Keratinocyte (primary cell): Measurements from ENCODE around the gene STK40. TPM values are rescaled to one million over a fixed set of nuclear protein-coding genes. Genes with fewer than 3 reads are reported as not detected.

ENCODE experiments used
- DNase-seq: peaks from one replicate; pipeline ENCODE4 v3.0.0-alpha.2; 2011; ENCODE audit warnings: low read depth, missing footprints, low spot score
- FAIRE-seq: peaks from 2 replicates; lab custom pipeline; 2011; peaks lifted over from hg19 to GRCh38; lab: Jason Lieb, UNC
- H2AFZ ChIP-seq: 2 replicates; pipeline ENCODE4 v1.6.0; 2012; ENCODE audit warnings: low read length, control low read depth, inconsistent platforms; ENCODE audit not compliant: control insufficient read depth
- H3K27ac ChIP-seq: 2 replicates; pipeline ENCODE4 v1.5.1; 2011; ENCODE audit warnings: low read length; ENCODE audit not compliant: control insufficient read depth, insufficient read depth
- H3K27me3 ChIP-seq: 3 replicates; pipeline ENCODE4 v1.6.0; 2011; ENCODE audit warnings: low read length; ENCODE audit not compliant: control insufficient read depth, insufficient read depth; ENCODE audit errors: extremely low read depth
- H3K36me3 ChIP-seq, 2 experiments: 2 replicates in 1 of 2; 3 replicates in 1 of 2; pipeline ENCODE4 v1.5.1; 2011; ENCODE audit warnings: low read length in 2 of 2, mild to moderate bottlenecking in 1 of 2; ENCODE audit not compliant: control insufficient read depth in 2 of 2, insufficient read depth in 2 of 2; ENCODE audit errors: extremely low read depth in 1 of 2
- H3K4me1 ChIP-seq: 3 replicates; pipeline ENCODE4 v1.5.1; 2011; ENCODE audit warnings: low read length; ENCODE audit not compliant: control insufficient read depth, insufficient read depth; ENCODE audit errors: extremely low read depth
- H3K4me2 ChIP-seq: 3 replicates; pipeline ENCODE4 v1.6.0; 2011; ENCODE audit warnings: low read depth, low read length; ENCODE audit not compliant: control insufficient read depth, insufficient read depth; ENCODE audit errors: extremely low read depth
- H3K4me3 ChIP-seq, 3 experiments: fragments of 200-600 bp in 1 of 3; sonication (generic) in 1 of 3; 2 replicates in 2 of 3; 3 replicates in 1 of 3; pipeline ENCODE4 v1.5.1; 2011 to 2016; ENCODE audit warnings: low read length in 3 of 3, mild to moderate bottlenecking in 3 of 3, control low read depth in 2 of 3, inconsistent platforms in 1 of 3, low read depth in 1 of 3, mixed read lengths in 1 of 3, mixed run types in 1 of 3, moderate library complexity in 1 of 3; ENCODE audit not compliant: control insufficient read depth in 2 of 3, insufficient read depth in 2 of 3; ENCODE audit errors: extremely low read depth in 1 of 3
- H3K79me2 ChIP-seq: 2 replicates; pipeline ENCODE4 v1.6.0; 2012; ENCODE audit warnings: low read length; ENCODE audit not compliant: control insufficient read depth, insufficient read depth
- H3K9ac ChIP-seq: 3 replicates; pipeline ENCODE4 v1.6.0; 2011; ENCODE audit warnings: low read length; ENCODE audit not compliant: control insufficient read depth, insufficient read depth; ENCODE audit errors: extremely low read depth
- H3K9me1 ChIP-seq: 3 replicates; pipeline ENCODE4 v1.6.0; 2011; ENCODE audit warnings: low read length; ENCODE audit not compliant: control insufficient read depth, insufficient read depth; ENCODE audit errors: extremely low read depth
- H3K9me3 ChIP-seq: 2 replicates; pipeline ENCODE4 v1.5.1; 2012; ENCODE audit warnings: low read depth, low read length; ENCODE audit not compliant: control insufficient read depth
- H4K20me1 ChIP-seq: 3 replicates; pipeline ENCODE4 v1.6.0; 2011; ENCODE audit warnings: low read length; ENCODE audit not compliant: control insufficient read depth, insufficient read depth; ENCODE audit errors: extremely low read depth
- CTCF ChIP-seq, 3 experiments: IDR thresholded peaks in 1 of 3; conservative IDR thresholded peaks in 1 of 3; optimal IDR thresholded peaks in 1 of 3; 2 replicates in 2 of 3; 3 replicates in 1 of 3; pipeline versions ENCODE3 to v1.5.1; 2011; ENCODE audit warnings: low read length in 3 of 3, mild to moderate bottlenecking in 3 of 3, moderate library complexity in 2 of 3, control low read depth in 1 of 3, inconsistent platforms in 1 of 3; ENCODE audit not compliant: insufficient read depth in 2 of 3; ENCODE audit errors: extremely low read depth in 1 of 3
- EZH2 ChIP-seq: IDR thresholded peaks from one replicate; pipeline ENCODE4 v1.6.1; 2012; ENCODE audit warnings: inconsistent platforms, mild to moderate bottlenecking, low read length, moderate library complexity
- dilution Hi-C: fragments of 300-500 bp; cut with MboI; formaldehyde crosslinking; loops from one replicate; pipeline ENCODE4 v1.7.0; 2020; ENCODE audit warnings: low sequenced_read_pairs; ENCODE audit not compliant: extremely low pct_ligation_motif_present
- polyA plus RNA-seq, 5 experiments: library from polyadenylated mRNA; depleted of rRNA in 3 of 5; stranded (reverse) in 3 of 5; stranded (forward) in 1 of 5; unstranded in 1 of 5; fragments of >200 nt; gene quantifications; 1 replicate in 1 of 5; 2 replicates in 3 of 5; 3 replicates in 1 of 5; pipeline versions ENCODE4 v1.2.1 to v1.2.3, GENCODE V29; 2011 to 2012; ENCODE audit warnings: missing spikeins in 2 of 5, low read depth in 1 of 5, low replicate concordance in 1 of 5

The STK40 gene
- polyA plus RNA-seq, 1 donor (not counting 4 experiments of a cell fraction or from before 2014, with no cell fraction given) = 10.4 TPM

GRCh38 chr1:36327421-36328087 is 58.2 kb downstream of the STK40 start:
- no peaks in the 10 kb centered on the region for H3K79me2 ChIP-seq
- H3K4me2 ChIP-seq = peak overlapping the region; percentile 11
- H3K27me3 ChIP-seq = no peaks in the 10 kb centered on the region
- no peak overlapping the region for H2AFZ ChIP-seq
- H3K36me3 ChIP-seq = peaks cover 0 to 1% of the 10 kb centered on the region in 2 experiments
- DNase-seq (peak; percentile 71), FAIRE-seq (peak; percentile 91)
- H4K20me1 ChIP-seq = no peaks in the 10 kb centered on the region
- no peaks in the 10 kb centered on the region for H3K9me1 ChIP-seq
- H3K9ac ChIP-seq = no peak overlapping the region
- H3K9me3 ChIP-seq = no peaks in the 10 kb centered on the region
- H3K27ac ChIP-seq = no peak overlapping the region
- H3K4me1 ChIP-seq = peaks cover 16% of the 10 kb centered on the region
- dilution Hi-C loops = no loop called here
- TF ChIP-seq CTCF (optimal IDR thresholded peaks at IDR 0.05 in 1 of 3, IDR thresholded peaks at IDR 0.05 in 1 of 3, conservative IDR thresholded peaks at IDR 0.05 in 1 of 3; ENCODE audit: extremely low read depth in 1 of 3, insufficient read depth in 2 of 3, low read length in 3 of 3) = no peak
- TF ChIP-seq EZH2 = no peak
- H3K4me3 ChIP-seq = no peak overlapping the region

GRCh38 chr1:36326499-36326898 is 59.2 kb downstream of the STK40 start:
- peaks cover 1 to 2% of the 10 kb centered on the region in 2 experiments for H3K36me3 ChIP-seq
- dilution Hi-C loops = no loop called here
- H3K4me1 ChIP-seq = peaks cover 16% of the 10 kb centered on the region
- H3K9me3 ChIP-seq = no peaks in the 10 kb centered on the region
- H2AFZ ChIP-seq = no peak overlapping the region
- H4K20me1 ChIP-seq = no peaks in the 10 kb centered on the region
- H3K27me3 ChIP-seq = no peaks in the 10 kb centered on the region
- H3K4me3 ChIP-seq = no peak overlapping the region
- H3K4me2 ChIP-seq = no peak overlapping the region
- no peaks in the 10 kb centered on the region for H3K9me1 ChIP-seq
- H3K79me2 ChIP-seq = no peaks in the 10 kb centered on the region
- no peak for DNase-seq
- H3K9ac ChIP-seq = no peak overlapping the region
- no peak for FAIRE-seq
- TF ChIP-seq CTCF (optimal IDR thresholded peaks at IDR 0.05 in 1 of 3, IDR thresholded peaks at IDR 0.05 in 1 of 3, conservative IDR thresholded peaks at IDR 0.05 in 1 of 3; ENCODE audit: extremely low read depth in 1 of 3, insufficient read depth in 2 of 3, low read length in 3 of 3) (no peak), EZH2 (no peak)
- no peak overlapping the region for H3K27ac ChIP-seq
